Prostate gland (tissue), 2 donors: Measurements from ENCODE around the gene GUCA2A.

Experiments
- POLR2A ChIP-seq: fragments of 450-650 bp; IDR thresholded peaks from one replicate; pipeline ENCODE4 v1.6.1; 2016; ENCODE audit warnings: antibody characterized with exemption, mild to moderate bottlenecking
- TF ChIP-seq, protein P1 (sequence below), 4 experiments: fragments of 200-600 bp in 2 of 4; fragments of 450-650 bp in 2 of 4; sonication (generic) in 2 of 4; IDR thresholded peaks; 1 replicate in 3 of 4; 2 replicates in 1 of 4; pipeline ENCODE4 v1.5.1; 2016 to 2019; ENCODE audit warnings: antibody characterized with exemption in 4 of 4, mild to moderate bottlenecking in 2 of 4, moderate library complexity in 2 of 4

DNA sequence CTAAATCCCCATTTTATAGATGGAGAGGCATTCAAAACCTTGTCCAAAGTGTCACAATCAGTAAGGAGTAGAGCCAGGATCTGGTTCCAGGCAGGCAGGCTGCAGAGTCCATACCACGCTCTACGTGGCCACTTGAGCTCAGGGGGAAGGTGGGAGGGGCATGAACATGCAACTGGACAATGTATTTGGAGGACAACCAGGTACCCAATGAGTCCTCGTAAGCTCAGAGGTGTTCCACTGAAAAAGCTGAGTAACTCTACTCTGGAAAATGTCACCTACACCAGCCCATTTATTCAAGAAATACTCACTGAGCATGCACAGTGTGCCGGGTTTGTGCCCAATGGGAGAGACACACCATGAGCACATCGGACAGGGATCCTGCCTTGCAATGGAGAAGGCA, 22.6 kb downstream of the GUCA2A start:
- TF ChIP-seq, protein P1, sequence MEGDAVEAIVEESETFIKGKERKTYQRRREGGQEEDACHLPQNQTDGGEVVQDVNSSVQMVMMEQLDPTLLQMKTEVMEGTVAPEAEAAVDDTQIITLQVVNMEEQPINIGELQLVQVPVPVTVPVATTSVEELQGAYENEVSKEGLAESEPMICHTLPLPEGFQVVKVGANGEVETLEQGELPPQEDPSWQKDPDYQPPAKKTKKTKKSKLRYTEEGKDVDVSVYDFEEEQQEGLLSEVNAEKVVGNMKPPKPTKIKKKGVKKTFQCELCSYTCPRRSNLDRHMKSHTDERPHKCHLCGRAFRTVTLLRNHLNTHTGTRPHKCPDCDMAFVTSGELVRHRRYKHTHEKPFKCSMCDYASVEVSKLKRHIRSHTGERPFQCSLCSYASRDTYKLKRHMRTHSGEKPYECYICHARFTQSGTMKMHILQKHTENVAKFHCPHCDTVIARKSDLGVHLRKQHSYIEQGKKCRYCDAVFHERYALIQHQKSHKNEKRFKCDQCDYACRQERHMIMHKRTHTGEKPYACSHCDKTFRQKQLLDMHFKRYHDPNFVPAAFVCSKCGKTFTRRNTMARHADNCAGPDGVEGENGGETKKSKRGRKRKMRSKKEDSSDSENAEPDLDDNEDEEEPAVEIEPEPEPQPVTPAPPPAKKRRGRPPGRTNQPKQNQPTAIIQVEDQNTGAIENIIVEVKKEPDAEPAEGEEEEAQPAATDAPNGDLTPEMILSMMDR (IDR thresholded peaks at IDR 0.05) = no peak
- no peak for TF ChIP-seq POLR2A
